ENCODE results near the gene KCNH2.

Gene KCNH2

DNA sequence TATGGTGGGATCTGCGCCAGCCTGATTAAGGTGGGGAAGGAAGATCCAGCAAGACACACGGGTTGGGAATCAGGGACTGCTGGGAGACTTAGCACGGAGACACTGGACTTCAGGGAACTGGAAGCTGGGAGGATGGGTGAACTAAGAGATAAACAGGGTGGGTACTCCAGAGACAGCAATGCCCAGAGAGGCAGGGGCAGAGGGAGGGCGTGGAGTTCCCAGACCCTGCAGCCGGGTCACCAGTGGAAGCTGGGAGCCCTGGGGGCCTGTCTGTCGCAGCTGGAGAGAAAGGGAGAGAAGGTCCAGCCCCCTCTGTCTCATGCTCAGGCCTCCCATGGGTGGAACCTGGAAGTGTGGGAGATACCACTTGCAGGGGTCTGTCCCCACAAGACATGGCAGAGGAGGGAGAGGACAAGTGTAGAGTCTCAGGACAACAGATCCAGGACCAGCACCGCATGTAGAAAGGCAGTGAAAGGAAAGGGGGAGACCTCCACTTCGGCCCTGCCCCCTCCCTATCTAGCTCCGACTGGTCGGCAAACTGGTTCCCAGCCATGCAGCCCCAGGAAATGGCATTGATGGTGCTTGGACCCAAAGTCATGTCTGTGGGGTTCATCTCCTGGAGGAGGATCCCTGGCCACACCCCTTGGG is 81.4 kb downstream of the KCNH2 start:
- no peak for DNase-seq (ENCODE audit: low read depth, low spot score)
- no peak overlapping the region for H3K27ac ChIP-seq

DNA sequence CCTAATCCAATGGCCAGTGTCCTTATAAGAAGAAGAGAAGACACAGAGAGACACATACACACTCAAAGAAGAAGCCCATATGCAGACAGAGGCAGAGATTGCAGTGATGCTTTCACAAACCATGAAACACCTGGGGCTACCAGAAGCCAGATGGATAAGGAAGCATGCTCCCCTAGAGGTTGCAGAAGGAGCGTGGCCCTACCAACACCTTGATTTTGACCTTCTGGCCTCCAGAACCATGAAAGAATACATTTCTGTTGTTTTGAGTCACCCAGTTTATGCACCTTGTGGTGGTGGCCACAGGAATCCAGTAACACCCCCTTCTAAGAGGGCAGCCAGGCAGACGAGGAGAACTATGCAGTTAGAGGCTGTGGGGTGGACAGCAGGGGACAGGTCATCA is 82.3 kb downstream of the KCNH2 start:
- no peak for DNase-seq (ENCODE audit: low read depth, low spot score)
- H3K27ac ChIP-seq: no peak overlapping the region
